Esophagus (tissue), 2 donors: ENCODE measurements around the gene PFKP. TPM values are rescaled to one million over a fixed set of nuclear protein-coding genes. Genes with fewer than 3 reads are reported as not detected.

ENCODE experiments used
- H3K27ac ChIP-seq, 2 donors: one replicate each; pipeline ENCODE4 v1.5.1; 2013; ENCODE audit warnings: low read depth in 2 of 2, mild to moderate bottlenecking in 2 of 2, inconsistent platforms in 1 of 2, low read length in 1 of 2, moderate library complexity in 1 of 2
- H3K27me3 ChIP-seq, 2 donors: one replicate each; pipeline ENCODE4 v1.6.1; 2013; ENCODE audit warnings: low read length in 2 of 2, control low read depth in 1 of 2, mild to moderate bottlenecking in 1 of 2; ENCODE audit not compliant: insufficient read depth in 2 of 2, control insufficient read depth in 1 of 2
- H3K36me3 ChIP-seq, 2 donors: one replicate each; pipeline ENCODE4 v1.6.1; 2013; ENCODE audit warnings: low read length in 1 of 2; ENCODE audit not compliant: control insufficient read depth in 2 of 2, insufficient read depth in 2 of 2
- H3K4me1 ChIP-seq, 2 donors: one replicate each; pipeline ENCODE4 v1.6.1; 2013; ENCODE audit warnings: low read length in 1 of 2; ENCODE audit not compliant: control insufficient read depth in 2 of 2, insufficient read depth in 2 of 2
- H3K4me3 ChIP-seq, 2 donors: one replicate each; pipeline ENCODE4 v1.5.1; 2013; ENCODE audit warnings: low read length in 2 of 2, mild to moderate bottlenecking in 2 of 2, low read depth in 1 of 2, moderate library complexity in 1 of 2
- H3K9me3 ChIP-seq, 2 donors: one replicate each; pipeline ENCODE4 v1.6.1; 2013; ENCODE audit warnings: mild to moderate bottlenecking in 2 of 2, low read depth in 1 of 2, low read length in 1 of 2, moderate library complexity in 1 of 2; ENCODE audit not compliant: control insufficient read depth in 2 of 2, insufficient read depth in 1 of 2
- WGBS, 2 donors: extraction: QIAGEN DNeasy Blood & Tissue Kit; methylation state at CpG; one replicate each; pipeline ENCODE4 v1.1.7; 2013; 5-methylcytosine and 5-hydroxymethylcytosine counted together
- polyA plus RNA-seq, 2 donors: library from polyadenylated mRNA; stranded (reverse); fragments of 200-250 nt; gene quantifications; one replicate each; pipeline ENCODE4 v1.2.3, GENCODE V29; 2013
- donor health status: healthy with polysubstance abuse.
- donor health status: Bipolar disorder and iron deficiency.

Gene PFKP
- polyA plus RNA-seq, 2 donors = 43.9 to 66.9 TPM

GRCh38 chr10:3031490-3031889 lies 35.9 kb upstream of the PFKP start:
- Histone ChIP-seq H3K27me3 (no peaks in the 10 kb centered on the region), H3K9me3 (no peaks in the 10 kb centered on the region), H3K36me3 (no peaks in the 10 kb centered on the region), H3K4me3 (no peak overlapping the region), H3K27ac (no peak overlapping the region), H3K4me1 (no peaks in the 10 kb centered on the region)
- 45 to 48% methylated on average over 4 of the region's 4 CpGs for WGBS, 2 donors

GRCh38 chr10:3033925-3034324 lies 33.4 kb upstream of the PFKP start:
- no peaks in the 10 kb centered on the region for H3K4me1 ChIP-seq
- no peak overlapping the region for H3K27ac ChIP-seq
- H3K36me3 ChIP-seq = no peaks in the 10 kb centered on the region
- no peaks in the 10 kb centered on the region for H3K9me3 ChIP-seq
- H3K4me3 ChIP-seq = no peak overlapping the region
- no peaks in the 10 kb centered on the region for H3K27me3 ChIP-seq
- 62 to 67% methylated on average over 5 of the region's 5 CpGs for WGBS, 2 donors

GRCh38 chr10:3034616-3035015 lies 32.7 kb upstream of the PFKP start:
- no peaks in the 10 kb centered on the region for H3K9me3 ChIP-seq
- no peaks in the 10 kb centered on the region for H3K4me1 ChIP-seq
- H3K27ac ChIP-seq = no peak overlapping the region
- H3K27me3 ChIP-seq = no peaks in the 10 kb centered on the region
- no peak overlapping the region for H3K4me3 ChIP-seq
- WGBS, 2 donors = 65 to 67% methylated on average over 4 of the region's 4 CpGs
- H3K36me3 ChIP-seq = no peaks in the 10 kb centered on the region

GRCh38 chr10:3036155-3037021 lies 31.0 kb upstream of the PFKP start:
- Histone ChIP-seq H3K4me3 (no peak overlapping the region), H3K4me1 (no peaks in the 10 kb centered on the region), H3K9me3 (no peaks in the 10 kb centered on the region), H3K36me3 (no peaks in the 10 kb centered on the region), H3K27me3 (no peaks in the 10 kb centered on the region), H3K27ac (no peak overlapping the region)
- WGBS, 2 donors = 60 to 63% methylated on average over 8 of the region's 8 CpGs

GRCh38 chr10:3037182-3037581 lies 30.2 kb upstream of the PFKP start:
- Histone ChIP-seq H3K4me1 (no peaks in the 10 kb centered on the region), H3K36me3 (no peaks in the 10 kb centered on the region), H3K27me3 (no peaks in the 10 kb centered on the region), H3K9me3 (no peaks in the 10 kb centered on the region), H3K27ac (no peak overlapping the region), H3K4me3 (no peak overlapping the region)
- 93 to 94% methylated on average over 4 of the region's 4 CpGs for WGBS, 2 donors

GRCh38 chr10:3040069-3040468 lies 27.3 kb upstream of the PFKP start:
- 64 to 79% methylated on average over 1 of the region's 1 CpG for WGBS, 2 donors
- Histone ChIP-seq H3K4me3 (no peak overlapping the region), H3K27ac (no peak overlapping the region), H3K4me1 (no peaks in the 10 kb centered on the region), H3K9me3 (no peaks in the 10 kb centered on the region), H3K27me3 (no peaks in the 10 kb centered on the region), H3K36me3 (no peaks in the 10 kb centered on the region)

GRCh38 chr10:3042589-3042988 lies 24.8 kb upstream of the PFKP start:
- WGBS, 2 donors = 81 to 82% methylated on average over 10 of the region's 10 CpGs
- no peaks in the 10 kb centered on the region for H3K36me3 ChIP-seq
- no peaks in the 10 kb centered on the region for H3K9me3 ChIP-seq
- peaks cover 0 to 5% of the 10 kb centered on the region in 2 donors for H3K4me1 ChIP-seq
- H3K27me3 ChIP-seq = no peaks in the 10 kb centered on the region
- H3K4me3 ChIP-seq = no peak overlapping the region
- no peak overlapping the region for H3K27ac ChIP-seq

GRCh38 chr10:3043512-3044368 lies 23.6 kb upstream of the PFKP start:
- WGBS, 2 donors = 21 to 23% methylated on average over 16 of the region's 16 CpGs
- Histone ChIP-seq H3K27me3 (no peaks in the 10 kb centered on the region), H3K27ac (no peak overlapping the region), H3K9me3 (no peaks in the 10 kb centered on the region), H3K4me1 (peaks cover 0 to 5% of the 10 kb centered on the region in 2 donors), H3K4me3 (no peak overlapping the region), H3K36me3 (no peaks in the 10 kb centered on the region)

- H3K9me3 ChIP-seq = no peaks in the 10 kb centered on the region
- H3K4me3 ChIP-seq = no peak overlapping the region
- H3K4me1 ChIP-seq = peaks cover 0 to 5% of the 10 kb centered on the region in 2 donors
- no peaks in the 10 kb centered on the region for H3K36me3 ChIP-seq
- 17 to 27% methylated on average over 11 of the region's 11 CpGs for WGBS, 2 donors
- no peaks in the 10 kb centered on the region for H3K27me3 ChIP-seq
- H3K27ac ChIP-seq = peak overlapping the region; percentile 38 to 46
These were observed 21.7 kb upstream of the PFKP start for GRCh38 chr10:3045471-3046209.
